ENCODE measurements around the gene GABRB1.

GRCh38 chr4:47219586-47219985 is 188.2 kb downstream of the GABRB1 start:
- TF ChIP-seq, protein P1, sequence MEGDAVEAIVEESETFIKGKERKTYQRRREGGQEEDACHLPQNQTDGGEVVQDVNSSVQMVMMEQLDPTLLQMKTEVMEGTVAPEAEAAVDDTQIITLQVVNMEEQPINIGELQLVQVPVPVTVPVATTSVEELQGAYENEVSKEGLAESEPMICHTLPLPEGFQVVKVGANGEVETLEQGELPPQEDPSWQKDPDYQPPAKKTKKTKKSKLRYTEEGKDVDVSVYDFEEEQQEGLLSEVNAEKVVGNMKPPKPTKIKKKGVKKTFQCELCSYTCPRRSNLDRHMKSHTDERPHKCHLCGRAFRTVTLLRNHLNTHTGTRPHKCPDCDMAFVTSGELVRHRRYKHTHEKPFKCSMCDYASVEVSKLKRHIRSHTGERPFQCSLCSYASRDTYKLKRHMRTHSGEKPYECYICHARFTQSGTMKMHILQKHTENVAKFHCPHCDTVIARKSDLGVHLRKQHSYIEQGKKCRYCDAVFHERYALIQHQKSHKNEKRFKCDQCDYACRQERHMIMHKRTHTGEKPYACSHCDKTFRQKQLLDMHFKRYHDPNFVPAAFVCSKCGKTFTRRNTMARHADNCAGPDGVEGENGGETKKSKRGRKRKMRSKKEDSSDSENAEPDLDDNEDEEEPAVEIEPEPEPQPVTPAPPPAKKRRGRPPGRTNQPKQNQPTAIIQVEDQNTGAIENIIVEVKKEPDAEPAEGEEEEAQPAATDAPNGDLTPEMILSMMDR (IDR thresholded peaks at IDR 0.05; ENCODE audit: poor library complexity): no peak
- no peak for TF ChIP-seq EZH2phosphoT487 (IDR thresholded peaks at IDR 0.05; ENCODE audit: low read depth, severe bottlenecking, unreplicated experiment)
